NCI-H146 (cell line): Measurements from ENCODE around the gene PRKD2.

Experiments used
- DNase-seq: peaks from one replicate; lab custom pipeline; 2025; lab: John Stamatoyannopoulos, UW

The PRKD2 gene

DNA sequence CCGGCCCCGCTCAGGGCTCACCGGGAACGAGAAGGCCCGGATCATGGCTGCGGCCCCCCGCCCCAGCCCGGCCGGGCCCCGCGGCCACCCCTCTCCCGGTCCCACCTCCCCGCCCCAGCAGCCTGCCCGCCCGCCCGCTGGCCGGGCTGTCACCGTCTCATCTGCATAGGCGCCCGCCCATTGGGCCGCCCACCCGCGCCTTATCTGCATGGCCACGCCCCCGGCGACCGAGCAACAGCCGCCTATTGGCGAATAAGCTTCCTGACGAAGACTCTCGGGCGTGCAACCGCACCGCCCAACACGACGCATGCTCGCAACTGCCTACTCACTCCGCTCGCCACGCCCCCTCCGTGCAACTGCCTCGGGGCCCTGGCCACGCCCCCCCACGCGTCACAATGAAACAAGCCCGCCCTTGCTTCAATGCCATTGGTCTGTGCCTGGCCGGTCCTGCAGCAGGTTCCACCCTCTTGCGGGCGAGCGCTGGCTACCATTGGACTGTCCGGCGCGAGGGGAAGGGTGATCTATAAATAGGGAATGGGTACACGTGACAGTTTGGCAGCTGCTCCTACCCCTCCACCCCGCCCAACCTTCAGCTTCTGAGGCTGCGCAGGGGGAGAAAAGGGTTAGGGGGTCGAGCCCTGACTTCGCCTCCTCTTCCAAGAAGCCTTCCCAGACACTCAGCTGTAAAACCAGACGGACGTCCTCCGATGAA, 55.7 kb downstream of the PRKD2 start, which contains the start of gene DACT3:
DACT3 (minus strand) TSS at position 163 of the 712 bp plus-strand sequence; CDS start at position 45, 118 bp downstream.
- peak; percentile 100 for DNase-seq

DNA sequence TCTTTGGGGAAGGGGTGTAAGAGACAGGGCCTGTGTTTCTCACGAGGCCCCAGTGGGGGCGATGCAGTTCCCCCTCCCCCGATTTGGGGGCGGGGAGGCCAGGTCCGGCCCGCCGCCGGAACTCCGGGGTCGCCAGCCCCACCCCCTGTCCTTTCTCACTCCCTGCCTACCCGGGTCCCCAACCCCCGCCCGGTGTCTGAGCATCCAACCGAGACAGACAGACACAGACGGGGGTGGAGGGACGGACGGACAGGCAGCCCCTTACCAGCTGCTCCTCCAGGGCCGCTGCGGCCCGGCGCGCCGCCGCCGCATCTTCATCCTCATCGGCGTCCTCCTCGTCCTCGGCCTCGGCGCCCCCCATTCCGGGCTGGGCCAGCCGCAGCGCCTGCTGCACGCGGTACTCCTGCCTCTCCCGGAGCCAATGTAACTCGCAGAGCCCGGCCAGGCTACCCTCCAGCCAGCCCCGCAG, 56.3 kb downstream of the PRKD2 start:
- no peak for DNase-seq

DNA sequence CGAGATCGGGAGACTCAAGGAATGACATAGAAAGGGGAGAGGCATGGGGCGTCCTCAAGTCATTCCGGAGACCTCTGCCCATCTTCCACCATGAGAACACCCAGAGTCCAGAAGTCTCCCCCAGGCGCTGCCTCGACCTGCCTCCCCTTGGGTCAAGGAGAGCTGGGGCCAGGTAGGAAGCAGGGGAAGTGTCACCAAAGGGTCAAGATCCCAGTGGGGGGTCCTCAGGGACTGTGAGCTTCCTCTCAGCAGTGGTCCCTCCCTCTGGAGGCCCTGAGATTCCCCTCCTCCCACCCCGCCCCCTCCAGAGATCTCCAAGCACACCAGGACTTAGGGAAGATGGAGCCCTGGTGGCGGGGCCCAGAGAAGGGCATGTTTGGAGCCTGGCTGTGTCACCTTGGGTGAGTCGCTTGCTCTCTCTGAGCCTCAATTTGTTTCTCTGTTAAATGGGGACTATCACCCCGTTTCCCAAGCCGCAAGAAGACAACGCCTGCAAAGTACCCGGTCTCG, 56.9 kb downstream of the PRKD2 start:
- DNase-seq, result peak; percentile 32

DNA sequence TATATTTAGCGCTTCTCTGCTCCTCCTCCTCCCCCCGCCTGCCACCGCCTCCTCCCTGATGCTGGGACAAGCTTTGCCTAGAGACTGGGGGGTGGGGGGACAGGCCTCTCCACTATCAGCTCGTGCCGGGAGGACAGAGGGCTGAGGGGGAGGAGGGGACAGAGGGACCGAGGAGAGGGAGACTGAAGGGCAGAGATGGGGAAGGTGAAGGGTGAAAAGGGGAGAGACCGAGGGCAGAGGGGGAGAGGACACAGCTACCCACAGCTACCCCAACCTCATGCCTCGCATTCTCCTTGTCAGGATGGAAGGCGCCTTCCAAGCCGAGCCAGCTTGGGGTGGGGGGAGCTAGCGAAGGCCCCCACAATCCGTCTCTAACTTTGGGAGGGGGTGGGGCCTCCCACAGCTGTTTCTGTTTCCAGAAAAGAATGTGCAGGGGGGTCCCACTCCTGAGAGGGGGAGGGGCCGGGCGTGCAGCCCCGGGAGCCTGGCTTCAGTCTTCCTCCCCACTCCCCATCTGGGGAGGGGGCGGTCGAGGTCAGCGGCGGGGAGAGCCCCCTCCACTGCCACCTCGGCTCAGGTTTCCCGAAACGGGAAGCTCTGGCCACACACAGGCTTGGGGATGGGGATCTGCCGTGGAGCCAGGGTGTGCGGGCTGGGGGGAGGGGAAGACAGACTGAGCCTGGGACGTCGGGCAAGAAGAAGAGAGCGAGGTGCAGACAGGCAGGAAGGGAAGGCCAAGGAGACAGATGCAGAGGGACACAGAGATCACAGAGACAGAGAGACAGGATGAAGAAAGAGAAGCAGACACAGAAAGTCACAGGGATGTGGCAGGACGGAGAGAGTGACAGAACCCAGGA, 57.5 kb downstream of the PRKD2 start:
- no peak for DNase-seq

DNA sequence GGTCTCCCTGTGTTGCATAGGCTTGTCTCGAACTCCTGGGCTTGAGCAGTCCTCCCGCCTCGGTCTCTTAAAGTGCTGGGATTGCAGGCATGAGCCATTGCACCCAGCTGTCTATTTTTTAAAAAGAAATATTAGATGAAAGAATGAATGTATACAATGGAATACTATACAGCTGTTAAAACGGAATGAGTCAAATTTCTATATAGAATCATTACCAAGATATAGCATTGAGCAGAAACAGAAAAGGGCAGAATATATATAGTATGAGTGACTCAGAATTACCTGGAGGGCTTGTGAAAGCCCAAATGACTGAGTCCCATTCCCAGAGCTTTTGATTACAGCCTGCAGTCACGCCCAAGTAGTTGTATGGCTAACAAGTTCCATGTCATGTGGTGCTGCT, 60.4 kb downstream of the PRKD2 start:
- no peak for DNase-seq

DNA sequence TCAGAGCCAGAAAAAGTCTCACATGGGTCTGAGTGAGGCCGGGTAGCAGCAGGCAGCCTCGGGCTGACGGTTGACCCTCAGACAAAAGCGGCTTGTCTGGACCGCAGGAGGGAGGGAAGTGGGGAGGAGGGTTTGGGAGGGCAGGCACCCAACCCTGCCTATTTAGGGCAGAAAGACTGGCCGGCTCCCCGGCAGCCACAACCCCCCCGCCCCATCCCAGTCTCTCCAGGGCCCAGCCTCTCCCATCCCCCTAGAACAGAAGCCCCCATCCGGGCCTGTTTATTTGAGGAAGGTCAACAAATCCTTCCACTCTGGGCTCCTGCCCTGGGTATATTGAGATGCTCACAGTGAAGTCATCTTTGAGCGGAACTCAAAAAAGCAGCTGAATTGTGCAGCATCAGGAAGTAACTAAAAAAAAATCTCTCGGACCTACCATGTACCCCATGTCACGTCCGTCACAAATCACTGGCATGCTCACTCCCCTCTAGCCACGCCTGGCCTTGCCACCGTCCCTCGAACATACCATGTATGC, 62.2 kb downstream of the PRKD2 start:
- DNase-seq, result no peak

DNA sequence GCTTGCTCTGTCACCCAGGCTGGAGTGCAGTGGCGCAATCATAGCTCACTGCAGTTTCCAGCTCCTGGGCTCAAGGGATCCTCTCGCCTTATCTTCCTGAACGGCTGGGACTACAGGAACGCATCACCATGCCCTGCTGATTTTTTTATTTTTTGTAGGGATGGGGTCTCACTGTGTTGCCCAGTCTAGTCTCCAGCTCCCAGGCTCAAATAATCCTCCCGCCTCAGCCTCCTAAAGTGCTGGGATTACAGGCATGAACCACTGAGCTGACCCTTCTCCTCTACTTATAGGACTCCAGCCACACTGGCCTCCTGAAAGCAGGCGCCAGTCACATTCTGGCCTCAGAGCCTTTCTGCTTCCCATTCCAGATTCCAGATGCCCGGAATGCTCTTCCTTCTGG, 66.5 kb downstream of the PRKD2 start:
- DNase-seq, result no peak

DNA sequence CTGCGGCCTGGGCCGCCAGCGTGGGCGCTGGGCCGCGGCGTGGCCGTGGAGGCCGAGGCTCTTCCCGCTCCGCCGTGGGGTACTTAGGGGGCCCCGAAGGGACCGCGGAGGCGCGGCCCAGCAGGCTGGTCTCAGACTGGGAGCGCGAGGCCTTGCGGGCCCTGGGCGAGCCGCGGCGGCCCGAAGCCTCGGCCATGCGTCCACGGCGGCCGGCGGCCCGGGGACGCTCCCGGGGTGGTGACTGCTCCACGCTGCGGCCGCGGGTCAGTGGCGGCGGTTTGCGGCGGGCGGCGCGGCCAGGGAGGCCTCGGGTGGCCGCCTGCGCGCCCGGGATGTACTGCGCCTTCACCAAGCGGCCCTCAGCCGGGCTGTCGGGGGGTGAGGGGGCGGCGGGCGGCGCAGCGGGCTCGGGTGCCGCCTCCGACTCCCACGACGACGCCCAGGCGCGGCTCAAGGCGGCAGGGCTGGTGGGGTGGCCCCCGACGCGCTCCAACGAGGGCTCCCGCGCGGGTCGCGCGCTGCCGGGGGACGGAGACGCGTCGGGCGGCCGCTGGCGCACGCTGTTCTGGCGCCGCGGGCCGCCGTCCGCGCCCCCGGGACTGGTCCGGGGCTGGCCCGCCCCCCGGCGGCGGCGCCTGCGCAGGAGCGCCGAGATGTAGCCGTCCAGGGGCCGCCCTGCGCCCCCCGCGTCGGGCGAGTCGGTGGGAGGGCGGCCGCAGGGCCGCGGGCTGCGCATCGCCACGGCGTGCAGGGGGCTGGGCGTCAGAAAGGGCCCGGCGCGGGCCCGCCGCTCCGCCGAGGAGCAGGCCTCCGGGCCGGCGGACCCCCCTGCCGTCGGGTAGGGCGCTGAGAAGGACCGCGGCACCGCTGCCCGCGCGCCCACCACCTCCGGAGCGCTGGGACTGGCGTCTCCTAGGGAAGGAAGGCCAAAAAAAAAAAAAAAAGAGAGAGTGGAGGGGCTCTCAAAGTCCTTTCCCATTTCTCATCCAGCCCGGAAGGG, 67.7 kb downstream of the PRKD2 start:
- DNase-seq, result no peak

DNA sequence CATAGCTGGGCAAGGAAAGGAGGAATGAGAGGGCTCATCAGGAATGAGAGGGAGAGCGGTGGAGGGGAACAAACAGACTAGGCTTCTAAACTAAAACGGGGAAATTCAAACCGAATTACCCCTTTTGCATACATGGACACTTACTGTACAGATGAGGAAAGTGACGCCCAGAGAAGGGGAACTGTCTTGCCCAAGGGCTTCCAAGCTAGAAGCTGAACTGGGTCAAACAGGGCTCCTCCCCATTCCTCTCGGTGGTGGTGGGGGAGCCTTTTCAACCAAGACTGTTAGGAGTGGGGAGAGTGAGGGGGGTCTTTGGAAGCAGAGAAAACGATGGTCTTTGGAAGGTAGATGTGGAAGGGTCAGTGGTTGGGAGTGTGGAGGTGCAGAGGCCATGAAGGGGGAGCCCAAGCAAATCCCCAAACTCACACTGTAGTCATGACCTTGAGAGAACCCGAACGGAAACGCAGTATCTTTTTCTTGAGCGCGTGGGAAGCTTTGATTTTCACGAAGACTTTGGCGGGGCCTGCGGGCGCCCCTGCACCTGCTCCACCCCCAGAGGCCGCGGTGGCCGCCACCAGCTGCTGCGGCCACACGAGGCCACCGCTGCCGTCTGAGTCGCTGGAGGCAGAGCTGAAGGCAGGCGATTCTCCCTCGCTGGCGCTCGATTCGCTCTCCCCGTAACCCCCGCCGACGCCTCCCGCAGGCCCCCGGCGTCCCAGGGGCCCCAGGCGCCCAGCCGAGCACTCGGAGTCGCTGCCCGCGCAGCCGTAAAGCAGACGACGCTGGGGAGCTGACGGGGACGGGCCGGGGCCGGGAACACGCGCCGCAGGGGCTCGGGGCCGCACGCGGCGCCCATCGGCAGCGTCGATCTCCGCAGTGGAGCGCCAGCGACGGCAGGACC, 68.6 kb downstream of the PRKD2 start:
- DNase-seq, result no peak

DNA sequence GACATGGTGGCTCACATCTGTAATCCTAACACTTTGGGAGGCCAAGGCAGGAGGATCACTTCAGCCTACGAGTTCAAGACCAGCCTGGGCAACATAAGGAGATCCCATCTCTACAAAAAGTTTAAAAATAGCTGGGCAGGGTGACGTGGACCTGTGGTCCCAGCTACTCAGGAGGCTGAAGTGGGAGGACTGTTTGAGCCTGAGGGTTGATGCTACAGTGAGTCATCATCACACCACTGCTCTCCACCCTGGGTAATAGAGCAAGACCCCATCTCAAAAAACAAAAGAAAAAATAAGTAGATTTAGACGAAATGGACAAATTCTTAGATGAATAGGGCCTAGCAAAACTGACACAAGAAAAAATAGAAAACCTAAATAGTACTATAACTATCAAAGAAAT, 70.5 kb downstream of the PRKD2 start:
- no peak for DNase-seq

DNA sequence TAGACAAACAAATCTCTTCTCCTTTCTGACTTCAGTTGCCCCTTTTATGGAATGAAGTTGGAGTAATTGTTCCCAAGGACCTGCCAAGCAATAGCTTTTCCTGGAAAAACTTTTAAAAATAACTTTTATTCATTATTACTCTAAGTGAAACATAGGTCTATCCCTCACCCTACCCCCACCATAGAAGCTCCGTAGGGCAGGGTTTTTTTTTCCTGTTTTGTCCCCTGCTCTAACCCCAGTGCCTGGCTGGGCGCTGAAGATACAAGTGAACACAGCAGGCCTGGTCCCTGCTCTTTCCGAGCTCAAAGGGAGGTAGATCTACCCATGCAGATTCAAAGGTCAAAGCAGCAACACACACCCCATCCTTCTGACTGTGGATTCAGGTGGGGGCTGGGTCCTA, 72.2 kb downstream of the PRKD2 start:
- DNase-seq, result no peak

DNA sequence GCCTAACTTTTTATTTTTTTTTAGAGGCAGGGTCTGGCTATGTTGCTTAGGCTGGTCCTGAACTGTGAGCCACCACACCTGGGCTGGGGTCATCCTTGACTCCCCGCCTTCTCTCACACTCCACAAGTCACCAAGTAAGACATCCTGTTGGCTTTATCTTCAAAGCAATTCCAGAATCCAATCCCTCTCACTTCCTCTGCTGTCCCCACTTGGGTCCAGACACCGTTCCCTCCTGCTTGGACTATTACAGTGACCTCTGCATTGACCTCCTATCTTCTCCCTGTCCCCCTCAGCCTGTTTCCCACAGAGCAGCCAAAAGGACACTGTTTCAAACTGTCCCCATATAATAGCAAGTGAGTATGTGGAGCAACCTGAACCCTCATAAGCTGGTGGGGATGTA, 76.3 kb downstream of the PRKD2 start:
- DNase-seq, result no peak

DNA sequence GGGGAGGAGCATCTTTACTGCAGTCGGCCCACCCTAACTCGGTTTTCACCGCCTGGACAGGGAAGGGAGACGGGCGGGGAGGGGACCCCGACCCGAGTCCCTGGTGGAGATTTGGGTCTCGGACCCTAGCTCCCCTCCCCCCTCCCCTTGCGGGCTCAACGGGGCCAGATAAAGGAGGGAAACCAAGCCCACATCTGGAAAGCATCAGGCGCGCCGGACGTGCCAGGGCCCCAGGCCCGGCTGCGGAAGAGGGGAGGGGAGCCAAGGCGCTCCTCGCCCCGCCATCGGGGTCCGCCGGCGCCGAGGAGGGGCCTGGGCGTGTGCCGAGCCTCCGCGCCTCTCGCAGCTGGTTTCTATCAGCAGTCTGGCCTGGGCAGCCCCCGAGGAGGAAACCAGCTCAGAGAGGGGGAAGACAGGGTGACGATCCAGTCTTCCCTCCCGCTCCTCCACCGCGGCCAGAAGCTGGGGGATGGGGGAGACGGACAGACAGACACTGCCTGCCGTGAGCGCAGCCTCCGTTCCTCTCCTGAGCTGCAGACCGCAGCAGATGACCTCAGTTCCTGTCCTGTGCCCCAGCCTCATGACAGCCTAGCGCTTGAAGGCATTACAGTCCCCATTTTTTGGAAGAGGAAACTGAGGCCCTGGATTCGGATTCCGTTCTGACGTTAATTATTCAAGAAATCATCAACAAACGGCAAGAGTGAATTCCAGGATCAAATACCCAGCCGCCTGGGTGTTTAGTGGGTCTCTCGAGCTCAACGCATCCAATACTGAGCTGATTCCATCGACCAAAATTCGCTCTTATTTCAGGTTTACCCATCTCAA, 77.3 kb downstream of the PRKD2 start:
- DNase-seq, result peak; percentile 45

DNA sequence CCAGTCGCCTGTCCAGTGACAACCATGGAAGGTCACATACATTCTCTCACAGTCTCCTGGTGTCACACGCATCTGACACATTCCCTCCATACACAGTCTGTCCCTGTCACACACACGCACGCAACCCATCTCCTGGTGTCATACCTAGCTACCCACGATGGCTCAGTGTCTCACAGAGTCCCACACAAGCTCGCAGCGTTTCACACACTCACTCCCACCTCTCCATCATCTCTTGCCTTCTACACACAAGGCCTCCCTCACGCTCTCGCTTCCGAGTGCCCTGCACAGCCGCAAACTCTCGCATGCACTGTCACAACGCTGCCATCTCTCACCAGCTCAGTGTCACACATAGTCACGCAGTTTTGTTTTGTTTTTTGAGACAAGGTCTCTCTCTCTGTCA, 79.7 kb downstream of the PRKD2 start:
- no peak for DNase-seq

DNA sequence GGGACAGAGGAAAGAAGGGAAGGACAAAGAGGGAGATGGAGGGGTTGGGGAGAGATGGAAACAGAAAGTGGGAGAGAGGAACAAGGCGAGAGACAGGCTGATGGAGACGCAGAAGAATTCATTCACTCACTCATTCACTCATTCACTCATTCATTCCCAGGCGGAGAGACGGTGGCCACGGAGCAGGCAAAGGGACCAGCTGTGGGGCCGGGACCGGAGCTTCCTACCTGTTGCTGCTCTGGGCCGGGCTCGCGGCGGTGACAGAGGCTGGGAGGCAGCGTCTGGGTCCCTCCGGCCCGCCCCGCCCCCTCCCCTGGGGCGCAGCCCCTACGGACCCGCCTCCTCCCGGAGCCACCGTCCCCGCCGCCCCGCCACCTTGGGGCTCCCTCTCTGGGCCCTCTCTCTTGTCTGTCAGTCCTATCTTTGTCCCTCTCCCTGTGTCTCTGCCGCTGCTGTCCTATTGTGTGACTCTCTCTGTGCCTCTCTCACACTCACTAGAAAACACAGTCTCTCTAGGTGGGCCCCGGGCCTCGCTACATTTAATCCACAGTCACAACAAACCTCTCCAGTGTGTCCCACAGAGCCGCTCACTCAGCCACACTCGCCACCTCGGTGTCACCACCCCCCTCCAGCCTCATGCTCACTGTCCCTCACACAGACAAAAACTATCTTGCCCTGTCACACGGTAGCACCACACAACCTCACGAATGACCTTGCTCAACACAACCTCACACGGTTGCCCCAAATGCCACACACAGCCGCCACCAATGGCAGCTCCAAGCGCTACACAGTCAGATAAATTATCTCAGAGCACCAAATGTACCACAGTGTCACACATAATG, 80.8 kb downstream of the PRKD2 start, which contains the start of gene GNG8:
GNG8 (minus strand) TSS at position 283 of the 842 bp plus-strand sequence. CDS start 1,520 bp downstream, outside the sequence.
- peak; percentile 24 for DNase-seq

DNA sequence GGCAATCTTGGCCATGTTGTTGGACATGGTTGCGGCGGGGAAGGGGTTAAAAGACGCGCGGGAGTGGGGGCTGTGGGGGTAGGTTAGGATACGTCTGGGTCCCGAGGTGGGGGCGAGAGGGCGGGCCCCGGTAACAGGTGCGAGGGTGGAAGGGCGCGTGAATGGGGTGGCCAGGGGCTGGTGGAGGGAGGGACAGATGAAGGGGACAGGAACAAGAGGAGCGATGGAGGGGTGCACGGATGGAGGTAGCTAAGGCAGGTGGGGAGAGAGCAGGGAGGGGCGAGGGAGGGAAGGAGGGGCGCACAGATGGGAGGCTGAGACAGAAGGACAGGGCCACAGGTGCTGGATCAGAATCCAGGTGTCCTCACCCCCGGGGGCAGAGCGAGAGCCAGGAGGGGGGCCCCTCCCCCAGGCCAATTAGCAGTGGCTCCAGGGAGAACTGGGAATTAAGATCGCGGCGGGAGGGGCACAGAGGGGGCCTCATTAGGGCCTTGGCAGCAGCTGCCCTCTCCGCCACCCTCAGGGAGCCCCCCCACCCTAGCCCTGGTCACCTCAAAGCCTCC, 82.2 kb downstream of the PRKD2 start:
- DNase-seq, result peak; percentile 92

DNA sequence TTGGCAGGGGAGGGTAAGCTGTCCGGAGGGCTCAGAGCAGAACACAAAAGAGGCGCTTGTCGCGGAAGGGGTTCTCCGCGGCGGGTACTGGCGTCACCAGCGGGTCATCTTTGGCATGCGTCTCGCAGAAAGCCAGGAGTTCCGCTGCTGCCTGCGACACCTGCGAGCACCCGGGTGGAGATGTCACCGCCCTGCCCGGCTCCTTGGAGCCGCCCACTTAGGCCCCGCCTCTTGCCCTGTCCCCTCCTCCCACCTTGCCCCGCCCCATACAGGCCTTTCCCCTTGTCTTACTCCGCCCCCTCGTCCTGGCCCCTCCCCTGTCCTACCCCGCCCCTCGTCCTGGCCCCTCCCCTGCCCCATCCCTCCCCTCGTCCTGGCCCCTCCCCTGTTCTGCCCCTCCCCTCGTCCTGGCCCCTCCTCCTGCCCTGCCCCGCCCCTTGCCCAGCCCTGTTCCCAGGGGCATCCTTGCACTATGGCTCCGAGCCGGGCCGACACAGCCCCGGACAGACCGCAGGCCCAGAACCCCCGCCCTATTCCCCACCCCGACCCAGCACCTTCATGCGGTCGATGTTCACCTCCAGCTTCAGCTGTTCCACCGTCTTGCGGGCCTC, 82.8 kb downstream of the PRKD2 start:
- DNase-seq, result peak; percentile 88

DNA sequence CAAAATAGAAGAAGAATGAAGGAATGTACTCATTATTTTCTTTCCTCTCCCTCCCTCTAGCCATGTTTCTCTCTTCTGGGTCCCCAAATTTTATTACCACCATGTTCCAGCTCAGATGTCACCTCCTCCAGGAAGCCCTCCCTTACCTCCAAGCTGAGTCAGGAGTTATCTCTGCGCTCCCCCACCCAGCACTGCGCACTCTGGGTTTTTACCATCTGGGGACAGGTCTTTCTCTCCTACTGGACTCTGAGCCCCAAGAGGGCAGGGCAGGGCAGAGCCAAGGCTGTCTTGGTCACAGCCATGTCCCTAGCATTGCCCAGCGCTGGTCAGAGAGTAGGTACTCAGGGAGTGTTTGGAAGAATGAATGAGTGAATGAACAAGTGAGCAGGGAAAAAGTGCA, 83.8 kb downstream of the PRKD2 start:
- no peak for DNase-seq
